GM21529 (cell line): Measurements from ENCODE around the gene LRP10.

Experiments
- ATAC-seq: cut with Tn5 transposase; IDR thresholded peaks from one replicate; pipeline ENCODE4 v1.9.1; 2021; ENCODE audit not compliant: unreplicated experiment

Gene LRP10

DNA sequence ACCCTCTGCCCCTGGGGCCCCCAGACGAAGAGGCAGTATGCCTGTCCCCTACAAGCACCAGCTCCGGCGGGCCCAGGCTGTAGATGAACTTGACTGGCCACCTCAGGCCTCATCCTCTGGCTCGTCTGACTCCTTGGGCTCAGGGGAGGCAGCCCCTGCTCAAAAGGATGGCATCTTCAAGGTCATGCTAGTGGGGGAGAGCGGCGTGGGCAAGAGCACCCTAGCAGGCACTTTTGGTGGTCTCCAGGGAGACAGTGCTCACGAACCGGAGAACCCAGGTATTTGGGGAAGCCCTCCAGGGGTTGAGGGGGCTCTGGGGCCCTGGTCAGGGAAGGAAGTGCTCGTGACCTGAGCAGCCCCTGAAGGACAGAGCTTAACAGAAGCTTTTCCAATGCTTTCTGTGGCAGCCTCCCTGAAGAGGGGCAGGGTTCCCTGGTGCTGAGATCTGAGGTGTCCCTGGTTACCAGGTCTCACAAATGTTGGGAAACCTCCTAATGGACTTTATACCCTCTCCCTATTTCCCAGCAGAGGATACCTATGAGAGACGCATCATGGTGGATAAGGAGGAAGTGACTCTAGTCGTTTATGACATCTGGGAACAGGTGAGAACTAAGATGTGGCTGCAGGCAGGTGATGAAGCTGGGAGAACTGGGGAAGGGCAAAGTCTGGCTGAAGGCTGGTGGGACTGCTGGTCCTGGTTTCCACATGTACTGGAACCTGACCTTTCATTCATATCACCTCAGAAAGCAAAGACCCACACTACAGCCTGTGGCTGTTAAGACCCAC, 13.4 kb downstream of the LRP10 start:
- ATAC-seq = no peak

DNA sequence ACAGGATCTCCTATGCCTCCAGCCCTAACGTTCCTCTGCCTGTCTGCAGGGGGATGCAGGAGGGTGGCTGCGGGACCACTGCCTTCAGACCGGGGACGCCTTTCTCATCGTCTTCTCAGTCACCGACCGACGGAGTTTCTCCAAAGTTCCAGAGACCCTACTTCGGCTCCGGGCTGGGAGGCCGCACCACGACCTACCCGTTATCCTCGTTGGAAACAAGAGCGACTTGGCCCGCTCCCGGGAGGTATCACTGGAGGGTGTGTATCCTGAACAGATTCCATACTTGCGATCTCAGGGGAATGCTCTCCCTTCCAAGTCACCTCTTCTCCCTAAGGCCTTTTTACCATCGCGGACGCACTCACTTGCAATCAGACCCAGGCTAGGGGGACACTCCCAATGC, 14.4 kb downstream of the LRP10 start:
- no peak for ATAC-seq

DNA sequence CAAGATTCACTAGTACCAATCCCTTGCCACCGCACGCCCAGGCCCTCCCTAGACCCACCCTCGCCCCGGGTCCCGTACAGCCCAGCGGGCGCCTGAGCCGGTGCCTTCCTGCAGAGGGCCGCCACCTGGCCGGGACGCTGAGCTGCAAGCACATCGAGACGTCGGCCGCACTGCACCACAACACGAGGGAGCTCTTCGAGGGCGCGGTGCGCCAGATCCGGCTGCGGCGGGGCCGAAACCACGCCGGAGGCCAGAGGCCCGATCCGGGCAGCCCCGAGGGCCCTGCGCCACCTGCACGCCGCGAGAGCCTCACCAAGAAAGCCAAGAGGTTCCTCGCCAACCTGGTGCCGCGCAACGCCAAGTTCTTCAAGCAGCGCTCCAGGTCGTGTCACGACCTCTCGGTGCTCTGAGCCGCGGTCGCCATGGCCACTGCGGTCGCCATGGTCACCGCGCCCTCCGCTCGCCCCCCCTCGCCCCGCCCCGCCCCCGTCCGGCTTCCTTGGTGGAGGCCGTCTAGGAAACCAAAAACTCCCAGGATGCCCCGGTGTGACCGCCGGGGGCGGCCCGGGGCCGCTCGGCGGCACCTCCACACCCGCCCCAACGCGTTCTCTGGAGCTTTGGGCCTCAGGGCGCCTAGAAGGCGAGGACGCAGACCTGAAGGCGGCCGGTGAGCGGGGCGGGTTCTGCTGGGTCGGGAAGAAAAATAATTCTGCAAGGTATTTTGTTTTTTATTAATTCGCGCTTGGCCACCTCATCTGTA, 15.1 kb downstream of the LRP10 start:
- ATAC-seq = peak; percentile 47

DNA sequence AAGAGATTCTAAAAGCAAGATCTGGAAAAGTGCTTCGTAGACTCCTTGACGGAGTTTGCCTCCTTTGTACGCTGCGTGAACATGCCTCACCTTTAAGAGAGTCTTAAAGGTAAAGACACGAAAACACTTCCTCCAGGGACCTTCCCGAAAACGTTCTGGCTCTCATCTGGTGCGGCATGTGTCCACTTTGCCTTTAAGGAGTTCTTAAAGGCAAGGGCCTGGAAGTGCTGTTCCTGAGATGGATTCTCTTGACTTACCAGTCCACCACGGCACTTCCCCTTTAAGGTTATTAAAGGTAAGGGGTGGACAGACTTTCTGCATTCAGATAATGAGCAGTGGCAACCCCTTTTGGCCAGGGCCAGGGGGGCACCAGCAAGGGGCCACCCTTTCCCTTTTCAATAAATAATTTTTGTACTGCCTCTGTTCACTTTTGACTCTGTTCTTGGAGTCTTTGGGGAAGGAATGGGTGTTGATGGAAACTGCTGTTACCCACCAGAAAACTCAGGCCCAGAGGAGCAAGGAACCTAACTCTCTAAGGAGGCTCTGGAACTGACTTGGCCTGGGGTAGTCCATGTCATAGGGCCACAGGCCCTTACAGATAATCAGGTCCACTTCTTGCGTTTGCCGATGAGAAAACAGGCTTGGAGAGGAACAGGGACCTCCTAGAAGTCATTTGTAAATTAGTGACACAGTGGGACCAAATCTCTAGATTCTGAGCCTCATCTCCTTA, 15.9 kb downstream of the LRP10 start:
- peak; percentile 48 for ATAC-seq

DNA sequence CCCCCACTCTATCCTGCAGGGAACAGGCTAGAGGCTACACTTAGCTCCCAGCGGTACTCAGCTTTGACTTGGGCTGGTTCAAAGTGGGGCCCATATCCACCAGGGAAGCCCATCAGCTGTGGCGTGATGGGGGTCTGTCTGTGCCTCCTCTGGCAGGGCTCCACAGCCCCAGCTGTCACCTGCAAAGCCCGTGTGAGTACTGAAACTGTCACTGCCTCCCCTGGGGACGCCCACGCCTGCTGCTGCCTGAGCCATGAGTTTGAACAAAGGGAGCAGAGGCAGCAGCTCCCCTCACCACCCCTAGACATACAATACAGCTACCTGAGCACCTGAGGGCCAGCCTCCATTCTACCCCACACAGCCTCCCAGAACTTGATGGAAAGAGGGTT, 16.4 kb downstream of the LRP10 start:
- peak; percentile 43 for ATAC-seq

DNA sequence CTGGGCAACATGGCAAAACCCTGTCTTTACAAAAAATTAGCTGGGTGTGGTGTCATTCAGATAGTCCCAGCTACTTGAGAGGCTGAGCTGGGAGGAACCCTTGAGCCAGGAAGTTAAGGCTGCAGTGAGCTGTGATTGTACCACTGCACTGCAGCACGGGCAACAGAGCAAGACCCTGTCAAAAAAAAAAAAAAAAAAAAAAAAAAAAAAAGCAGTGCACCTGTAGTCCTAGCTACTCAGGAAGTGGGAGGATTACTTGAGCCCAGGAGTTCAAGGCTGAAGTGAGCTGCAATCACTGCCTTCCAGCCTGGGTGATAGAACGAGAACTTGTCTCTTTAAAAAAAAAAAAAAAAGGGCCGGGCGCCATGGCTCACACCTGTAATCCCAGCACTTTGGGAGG, 17.1 kb downstream of the LRP10 start:
- ATAC-seq = no peak

DNA sequence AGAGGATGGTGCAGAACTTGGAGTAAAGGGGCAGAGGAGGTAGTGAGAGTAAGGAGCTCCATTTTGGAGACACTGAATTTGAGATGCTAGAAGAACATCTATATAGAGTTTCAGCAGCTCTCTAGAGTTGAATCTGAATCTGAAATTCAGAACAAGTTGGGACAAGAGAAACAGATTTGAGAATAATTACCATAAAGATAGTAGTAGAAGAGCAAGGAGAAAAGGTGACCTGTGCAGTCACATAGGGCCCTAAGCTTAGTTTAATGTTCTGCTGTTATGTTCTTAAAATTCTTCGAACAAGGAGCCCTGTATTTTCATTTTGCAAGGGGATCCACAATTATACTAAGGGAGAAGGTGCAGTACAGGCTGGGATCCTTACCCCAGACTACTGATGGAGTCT, 18.9 kb downstream of the LRP10 start:
- ATAC-seq = no peak

DNA sequence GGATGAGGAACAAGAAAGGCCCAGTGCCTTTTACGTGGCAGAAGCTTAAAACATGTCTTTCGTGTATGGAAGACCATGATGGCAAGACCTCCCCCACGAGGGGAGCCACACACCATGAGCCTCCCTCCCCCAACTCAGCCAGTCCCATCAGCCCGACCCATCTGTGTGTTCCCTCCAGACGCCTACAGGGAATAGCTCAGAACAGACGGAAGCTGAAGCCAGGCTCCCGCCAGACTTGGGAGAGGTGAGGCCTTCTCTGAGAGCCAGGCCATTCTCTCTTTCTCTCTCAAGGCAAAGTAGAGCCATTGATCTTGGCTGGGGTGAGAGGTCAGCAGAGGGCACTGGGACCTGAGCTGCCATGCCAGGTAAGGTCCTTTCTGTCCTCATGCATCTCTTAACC, 20.9 kb downstream of the LRP10 start:
- no peak for ATAC-seq

DNA sequence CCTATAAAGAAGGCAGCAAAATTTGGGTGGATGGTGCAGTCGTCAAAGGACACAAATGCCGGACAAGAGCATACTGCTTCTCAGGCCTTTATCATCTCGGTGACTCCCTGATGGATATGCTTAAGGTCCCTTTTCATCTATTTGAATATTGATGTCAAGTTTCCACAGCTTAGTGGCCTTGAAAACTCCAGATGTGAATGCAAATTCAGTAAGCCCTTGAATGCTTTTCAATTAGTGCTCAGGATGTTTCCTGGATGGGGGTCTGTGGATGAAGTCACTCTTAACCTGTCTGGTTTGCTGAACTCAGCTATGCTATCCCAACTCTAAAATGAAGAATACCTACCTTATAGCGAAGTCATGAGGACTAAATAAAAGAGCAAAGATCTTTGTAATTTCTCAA, 22.2 kb downstream of the LRP10 start:
- ATAC-seq = no peak

DNA sequence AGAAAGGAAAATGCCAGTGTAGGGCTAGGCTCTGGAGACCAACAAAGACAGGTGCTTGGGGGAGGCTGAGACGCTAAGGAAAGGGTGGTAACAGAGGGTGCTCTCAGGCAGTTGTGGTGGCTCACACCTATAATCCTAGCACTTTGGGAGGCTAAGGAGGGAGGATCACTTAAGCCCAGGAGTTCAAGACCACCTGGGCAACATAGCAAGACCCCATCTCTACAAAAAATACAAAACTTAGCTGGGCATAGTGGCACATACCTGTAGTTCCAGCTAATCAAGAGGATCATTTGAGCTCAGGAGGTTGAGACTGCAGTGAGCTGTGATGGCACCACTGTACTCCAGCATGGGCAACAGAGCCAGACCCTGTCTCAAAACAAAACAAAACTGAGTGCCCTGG, 23.9 kb downstream of the LRP10 start:
- no peak for ATAC-seq

DNA sequence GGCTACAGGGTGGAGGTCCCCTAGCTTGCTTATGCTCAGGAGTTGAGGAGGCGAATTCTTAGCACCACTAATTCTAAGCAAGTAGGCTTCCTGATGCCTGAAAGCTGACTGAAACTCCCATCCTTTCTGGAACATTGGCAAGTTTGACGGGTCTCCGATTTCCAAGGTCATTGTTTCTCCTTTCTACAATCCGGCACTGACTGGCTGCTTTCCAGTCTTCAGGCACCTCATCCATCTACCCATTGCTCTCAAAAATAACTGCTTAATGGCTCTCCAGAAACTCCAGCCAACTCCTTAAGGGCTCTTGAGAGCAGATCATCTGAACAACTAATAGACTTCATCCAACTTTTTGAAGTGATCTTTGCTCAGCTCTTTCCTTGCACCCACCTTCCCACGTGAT, 24.8 kb downstream of the LRP10 start:
- no peak for ATAC-seq

DNA sequence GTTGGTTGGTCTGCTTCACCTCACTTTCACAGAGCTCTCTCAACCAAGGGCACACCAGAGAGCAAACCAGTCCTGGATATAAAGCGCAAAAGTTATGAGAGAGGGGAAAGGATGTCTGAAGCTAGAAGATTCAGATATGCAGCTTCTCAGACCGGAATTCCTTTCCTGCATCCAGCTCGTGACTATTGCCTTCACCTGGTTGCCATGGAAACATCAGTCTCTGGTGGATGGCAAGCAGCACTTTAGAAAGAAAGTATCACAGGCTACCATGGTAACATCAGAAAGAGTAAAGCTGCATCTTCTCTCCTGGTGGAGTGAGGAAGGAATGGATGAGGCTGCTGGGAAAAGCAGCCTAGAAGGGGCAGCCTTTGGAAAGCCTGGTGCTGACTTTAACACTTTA, 25.2 kb downstream of the LRP10 start:
- ATAC-seq = no peak

DNA sequence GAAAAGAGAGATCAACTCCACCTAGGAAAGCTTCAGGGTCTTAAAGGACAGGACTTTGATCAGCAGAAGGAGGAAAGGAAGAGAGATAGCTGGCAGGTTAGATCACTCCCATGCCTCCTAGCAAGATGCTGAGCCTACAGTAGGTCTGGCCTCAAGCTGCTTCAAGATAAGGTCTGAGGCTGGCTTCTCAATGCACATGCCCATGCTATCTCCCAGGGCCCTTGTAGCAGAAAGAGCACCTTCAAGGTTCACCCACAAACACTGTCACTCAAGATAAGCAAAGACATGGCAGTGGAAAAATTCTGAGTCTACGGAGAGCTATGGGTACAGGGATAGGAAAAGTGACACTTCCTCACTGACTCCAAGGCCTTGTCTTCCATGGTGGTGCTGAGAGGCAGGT, 25.8 kb downstream of the LRP10 start:
- no peak for ATAC-seq

DNA sequence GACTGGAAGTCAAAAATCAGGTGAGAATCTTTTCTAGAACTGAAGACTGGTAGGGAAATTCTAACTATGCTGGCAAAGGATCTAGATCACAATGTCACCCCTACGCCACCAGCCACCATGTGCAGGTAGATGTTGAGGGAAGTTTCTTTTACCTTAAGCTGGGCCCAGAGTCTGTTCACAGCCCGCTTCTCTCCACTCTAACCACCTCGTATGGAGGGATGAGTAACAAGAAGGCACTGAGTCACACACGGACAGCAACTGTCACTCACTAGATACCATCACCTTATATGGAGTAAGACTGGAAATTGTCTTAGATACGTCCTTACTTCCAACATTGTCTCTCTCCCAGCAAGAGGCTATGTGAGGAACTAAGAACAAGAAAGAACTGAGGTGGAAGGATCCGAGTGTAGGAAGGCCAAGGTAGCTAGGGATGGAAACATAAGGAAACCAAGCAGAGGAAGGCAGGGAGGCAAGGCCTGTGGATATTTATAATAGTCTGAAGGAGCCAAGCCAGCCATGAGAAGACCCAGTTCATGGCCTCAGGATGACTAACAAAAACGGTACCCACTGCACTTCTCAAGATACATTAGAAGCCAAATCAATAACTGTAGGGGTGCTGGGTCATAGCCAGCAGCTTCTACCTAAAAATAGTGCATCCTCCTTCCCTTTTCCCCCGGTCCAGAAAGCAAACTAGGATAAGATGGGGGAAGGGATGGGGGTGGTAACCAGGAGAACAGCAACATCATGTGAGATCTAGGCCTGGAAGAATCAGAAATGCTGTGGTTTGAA, 27.0 kb downstream of the LRP10 start:
- no peak for ATAC-seq

DNA sequence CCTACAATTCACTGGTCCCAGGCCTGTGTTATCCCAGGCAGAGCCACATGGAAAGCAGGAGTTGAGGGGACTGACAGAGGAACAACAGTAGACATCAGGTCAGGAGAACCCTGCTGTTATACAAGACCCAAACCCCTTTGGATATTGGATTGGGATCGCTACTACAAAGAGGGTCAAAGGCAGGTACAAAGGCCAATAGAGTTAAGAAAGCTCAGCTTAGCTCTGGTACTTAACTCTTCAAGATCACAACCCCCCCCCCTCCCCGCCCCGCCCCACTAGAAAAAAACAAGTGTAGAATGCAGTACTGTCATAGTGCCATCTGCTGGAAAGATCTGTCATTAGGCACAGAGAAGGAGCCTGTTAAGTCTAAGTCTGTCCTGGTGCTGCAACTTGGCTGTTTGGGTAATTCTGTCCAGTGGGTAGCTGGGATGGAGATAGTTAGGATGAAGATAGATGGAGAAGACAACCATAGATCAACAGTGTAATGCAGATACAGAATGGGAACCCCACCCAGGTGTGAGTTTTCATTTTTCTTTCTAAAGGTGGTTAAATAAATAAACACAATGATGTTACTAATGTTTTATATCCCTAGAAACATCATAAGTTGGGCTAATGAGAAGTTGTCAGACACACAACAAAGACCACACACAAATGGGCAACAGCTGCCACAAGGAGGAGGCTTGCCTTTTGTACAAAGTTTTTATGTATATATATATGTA, 28.7 kb downstream of the LRP10 start:
- ATAC-seq = no peak

DNA sequence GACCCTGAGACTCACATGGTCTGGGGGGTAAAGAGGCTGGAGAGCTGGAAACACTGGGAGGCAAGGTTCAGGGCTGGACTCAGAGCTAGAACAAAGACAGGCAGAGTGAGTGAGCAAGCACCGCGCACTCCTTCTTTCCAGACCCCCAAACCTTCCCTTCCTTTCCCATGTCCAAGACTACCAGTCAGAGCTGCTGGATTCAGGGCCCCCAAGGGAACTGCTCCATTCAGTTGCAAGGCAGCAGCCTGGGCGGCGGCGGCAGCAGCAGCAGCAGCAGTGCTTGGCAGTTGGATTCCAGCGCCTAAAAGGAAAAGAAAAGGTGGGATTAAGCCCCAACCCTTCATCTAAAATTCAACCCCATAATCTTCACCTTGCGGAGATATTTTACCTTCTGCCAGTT, 30.3 kb downstream of the LRP10 start:
- no peak for ATAC-seq

DNA sequence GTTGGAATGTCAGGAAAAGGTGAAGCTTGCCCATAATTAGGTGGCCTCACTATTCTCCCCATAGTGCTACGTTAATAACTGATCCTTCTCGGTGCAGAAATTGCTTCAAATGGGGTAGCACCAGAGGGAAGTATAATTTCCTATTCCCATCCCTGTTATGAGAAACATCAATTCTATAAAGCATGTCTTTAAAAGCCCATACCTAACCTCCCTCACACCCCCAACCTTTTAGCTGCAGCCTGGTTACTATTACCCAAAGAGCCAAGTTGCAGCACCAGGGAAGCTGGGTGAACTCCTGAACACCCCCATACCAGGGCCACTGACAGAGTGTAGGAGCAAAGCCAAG, 32.2 kb downstream of the LRP10 start:
- no peak for ATAC-seq

DNA sequence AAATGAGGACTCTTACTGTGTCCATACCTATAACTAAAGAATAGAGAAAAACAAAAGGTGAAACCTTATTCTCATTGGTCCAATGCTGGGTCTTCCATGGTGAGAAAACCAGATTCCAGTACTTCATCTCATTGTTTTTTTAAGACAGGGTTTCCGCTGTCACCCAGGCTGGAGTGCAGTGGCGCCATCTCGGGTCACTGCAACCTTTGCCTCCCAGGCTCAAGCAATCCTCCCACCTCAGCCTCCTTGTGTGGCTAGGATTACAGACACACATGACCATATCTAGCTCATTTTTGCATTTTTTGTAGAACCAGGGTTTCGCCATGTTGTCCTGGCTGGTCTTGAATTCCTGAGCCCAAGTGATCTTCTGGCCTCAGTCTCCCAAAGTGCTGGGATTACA, 34.1 kb downstream of the LRP10 start:
- ATAC-seq = no peak

DNA sequence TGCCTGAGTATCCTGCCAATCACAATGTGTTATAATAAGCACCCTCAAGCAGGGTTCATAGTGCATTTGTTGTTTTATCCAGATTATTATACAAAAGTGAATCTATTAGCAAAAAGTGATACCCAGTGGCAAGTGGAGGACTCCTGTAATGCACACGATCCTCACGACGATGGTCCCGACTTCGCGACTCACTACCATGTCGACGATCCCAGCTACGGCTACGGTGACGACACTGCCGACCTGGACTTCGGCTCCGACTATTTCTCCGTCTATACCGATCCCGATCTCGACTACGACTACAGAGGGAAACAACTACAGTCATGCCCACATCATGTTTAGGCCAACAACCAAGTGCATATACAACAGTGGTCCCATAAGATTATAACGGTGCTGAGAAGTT, 34.5 kb downstream of the LRP10 start:
- no peak for ATAC-seq

DNA sequence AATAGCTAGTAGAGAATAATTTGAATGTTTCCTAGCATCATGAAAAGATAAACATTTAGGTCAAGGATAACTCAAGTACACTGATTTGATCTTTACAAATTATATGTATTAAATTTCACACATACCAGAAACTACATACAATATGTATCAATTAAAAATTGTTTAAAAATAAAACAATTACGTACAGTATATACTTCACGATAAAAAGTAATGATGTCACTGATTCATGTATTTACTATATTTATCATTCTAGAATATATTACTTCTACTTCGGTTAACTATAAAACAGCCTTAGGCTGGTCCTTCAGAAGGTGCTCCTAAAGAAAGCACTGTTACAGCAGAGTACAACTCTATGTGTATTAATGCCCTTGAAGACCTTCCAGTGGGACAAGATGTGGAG, 35.9 kb downstream of the LRP10 start:
- ATAC-seq = no peak

DNA sequence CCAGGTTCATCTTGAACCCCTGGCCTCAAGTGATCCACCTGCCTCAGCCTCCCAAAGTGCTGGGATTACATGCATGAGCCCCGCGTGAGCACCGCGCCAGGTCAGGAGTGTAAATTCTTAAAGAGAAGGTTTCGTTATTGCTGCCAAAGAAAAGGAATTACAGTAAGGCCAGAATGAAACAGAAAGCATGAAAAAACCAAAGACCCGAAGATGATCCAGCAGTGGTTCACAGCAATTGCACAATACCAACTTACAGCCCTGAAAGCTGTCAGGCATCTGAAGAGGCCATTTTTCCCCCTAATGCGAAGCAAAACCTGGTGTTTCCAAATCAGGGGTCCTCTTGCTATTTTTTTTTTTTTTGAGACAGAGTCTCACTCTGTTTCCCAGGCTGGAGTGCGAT, 37.1 kb downstream of the LRP10 start:
- ATAC-seq = no peak
